GM12878 (cell line): Measurements from ENCODE around the gene DRD1. TPM values are rescaled to one million over a fixed set of nuclear protein-coding genes. Genes with fewer than 3 reads are reported as not detected.

Experiments
- ATAC-seq: fragments of 200-7000 bp; cut with Tn5 transposase; 3 replicates; pipeline ENCODE4 v1.9.1; 2020; ENCODE audit warnings: mild to moderate bottlenecking, moderate library complexity
- BruUV-seq: library from RNA; stranded (reverse); fragments of 400-500 nt; replicated peaks from 2 replicates; lab custom pipeline; 2021; lab: Mats Ljungman, UMichigan
- CTCF ChIA-PET: fragments of 300-600 bp; sonication (Branson Sonifier 250); formaldehyde crosslinking; extraction: SDS; loops from one replicate; lab custom pipeline; 2021; ENCODE audit warnings: inconsistent platforms; lab: Yijun Ruan, JAX
- POLR2A ChIA-PET: fragments of 350-600 bp; formaldehyde crosslinking; extraction: SDS; loops from one replicate; lab custom pipeline; 2021; ENCODE audit warnings: inconsistent platforms; lab: Charles Lee
- RAD21 ChIA-PET: fragments of 300-600 bp; sonication (Branson Sonifier 250); formaldehyde crosslinking; loops from one replicate; lab custom pipeline; 2023; ENCODE audit warnings: antibody characterized with exemption; ENCODE audit not compliant: unreplicated experiment; lab: Charles Lee
- SMC1A ChIA-PET: fragments of 300-600 bp; sonication (Branson Sonifier 250); formaldehyde crosslinking; loops from one replicate; lab custom pipeline; 2023; ENCODE audit not compliant: unreplicated experiment, uncharacterized antibody; lab: Charles Lee
- DNase-seq: peaks from one replicate; pipeline ENCODE4 v3.0.0-alpha.2; 2011; ENCODE audit warnings: low read depth, low spot score
- FAIRE-seq: peaks from 3 replicates; lab custom pipeline; 2011; peaks lifted over from hg19 to GRCh38; lab: Jason Lieb, UNC
- H2AFZ ChIP-seq: 2 replicates; pipeline ENCODE4 v1.6.0; 2011; ENCODE audit warnings: low read depth, low read length, control low read depth; ENCODE audit not compliant: control insufficient read depth
- H3K27ac ChIP-seq: 2 replicates; pipeline ENCODE4 v1.5.1; 2011; ENCODE audit warnings: control low read depth; ENCODE audit not compliant: control insufficient read depth, insufficient read depth
- H3K27me3 ChIP-seq, 2 experiments: replicated peaks in 1 of 2; 2 replicates each; pipeline versions ENCODE4 v1.6.0 to v1.6.1; 2011; ENCODE audit warnings: low read length in 1 of 2; ENCODE audit not compliant: control insufficient read depth in 2 of 2, insufficient read depth in 2 of 2
- H3K36me3 ChIP-seq, 2 experiments: 2 replicates each; pipeline ENCODE4 v1.5.1; 2011; ENCODE audit warnings: low read length in 1 of 2; ENCODE audit not compliant: control insufficient read depth in 2 of 2, insufficient read depth in 2 of 2
- H3K4me1 ChIP-seq: 2 replicates; pipeline ENCODE4 v1.6.1; 2011; ENCODE audit warnings: mild to moderate bottlenecking, low read length, moderate library complexity, mixed read lengths; ENCODE audit not compliant: control insufficient read depth, insufficient read depth
- H3K4me2 ChIP-seq: 2 replicates; pipeline ENCODE4 v1.6.0; 2011; ENCODE audit warnings: control low read depth; ENCODE audit not compliant: control insufficient read depth, insufficient read depth
- H3K4me3 ChIP-seq: fragments of 200-600 bp; sonication (generic); 2 replicates; pipeline ENCODE4 v1.5.1; 2016
- H3K79me2 ChIP-seq: 2 replicates; pipeline ENCODE4 v1.6.0; 2011; ENCODE audit warnings: low read length; ENCODE audit not compliant: control insufficient read depth, insufficient read depth
- H3K9ac ChIP-seq: 2 replicates; pipeline ENCODE4 v1.8.0; 2011; ENCODE audit warnings: low read length, control low read depth, mixed read lengths; ENCODE audit not compliant: control insufficient read depth, insufficient read depth
- H3K9me3 ChIP-seq: replicated peaks from 3 replicates; pipeline ENCODE4 v1.5.1; 2011; ENCODE audit warnings: mild to moderate bottlenecking, low read length; ENCODE audit not compliant: control insufficient read depth, insufficient read depth
- H4K20me1 ChIP-seq: 2 replicates; pipeline ENCODE4 v1.6.0; 2011; ENCODE audit not compliant: control insufficient read depth, insufficient read depth
- BHLHE40 ChIP-seq, 2 experiments: fragments of 450-650 bp in 1 of 2; IDR thresholded peaks; 2 replicates each; pipeline ENCODE4 v1.6.1; 2011 to 2017; ENCODE audit warnings: low read depth in 2 of 2, borderline replicate concordance in 1 of 2, improper control_type of control experiment in 1 of 2, low read length in 1 of 2, mild to moderate bottlenecking in 1 of 2
- BMI1 ChIP-seq: fragments of 450-650 bp; IDR thresholded peaks from 2 replicates; pipeline ENCODE4 v1.6.1; 2016; ENCODE audit warnings: mild to moderate bottlenecking, moderate library complexity, borderline replicate concordance
- CBFB ChIP-seq: IDR thresholded peaks from 2 replicates; pipeline ENCODE4 v1.6.1; 2016; ENCODE audit warnings: antibody characterized with exemption, low read depth
- EGR1 ChIP-seq, 2 experiments: IDR thresholded peaks; 1 replicate in 1 of 2; 2 replicates in 1 of 2; pipeline ENCODE4 v1.6.1; 2011 to 2012; ENCODE audit warnings: low read depth in 2 of 2, low read length in 2 of 2, borderline replicate concordance in 1 of 2, mild to moderate bottlenecking in 1 of 2, moderate library complexity in 1 of 2
- NFIC ChIP-seq: IDR thresholded peaks from 2 replicates; pipeline ENCODE4 v1.6.1; 2012; ENCODE audit warnings: low read depth, mild to moderate bottlenecking, inconsistent platforms, low read length, moderate library complexity
- SIX5 ChIP-seq: IDR thresholded peaks from 2 replicates; pipeline ENCODE4 v1.6.1; 2011; ENCODE audit warnings: mild to moderate bottlenecking, low read depth, low read length, moderate library complexity; ENCODE audit not compliant: severe bottlenecking
- SPI1 ChIP-seq: IDR thresholded peaks from 2 replicates; pipeline ENCODE4 v1.6.1; 2011; ENCODE audit warnings: low read depth, mild to moderate bottlenecking, low read length, moderate library complexity, borderline replicate concordance; ENCODE audit not compliant: insufficient read depth
- SREBF1 ChIP-seq: IDR thresholded peaks from 2 replicates; pipeline ENCODE4 v1.6.1; 2012; ENCODE audit warnings: mild to moderate bottlenecking, low read length
- SREBF2 ChIP-seq: IDR thresholded peaks from 2 replicates; pipeline ENCODE4 v1.6.1; 2012; ENCODE audit warnings: mild to moderate bottlenecking, low read length
- SUPT20H ChIP-seq: IDR thresholded peaks from 2 replicates; pipeline ENCODE4 v1.6.1; 2011; ENCODE audit warnings: low read depth, mild to moderate bottlenecking, low read length, moderate library complexity, borderline replicate concordance; ENCODE audit not compliant: control insufficient read depth
- TCF12 ChIP-seq: IDR thresholded peaks from 2 replicates; pipeline ENCODE4 v1.6.1; 2011; ENCODE audit warnings: low read depth, mild to moderate bottlenecking, low read length
- ZNF622 ChIP-seq: fragments of 450-650 bp; IDR thresholded peaks from 2 replicates; pipeline ENCODE4 v1.6.1; 2017; ENCODE audit warnings: mild to moderate bottlenecking, inconsistent platforms
- ZZZ3 ChIP-seq: IDR thresholded peaks from 2 replicates; pipeline ENCODE4 v1.6.1; 2011; ENCODE audit warnings: low read depth; ENCODE audit not compliant: control insufficient read depth, insufficient read length
- WGBS: methylation state at CpG from one replicate; pipeline ENCODE4 v1.1.6; 2016; ENCODE audit warnings: low lambda C conversion rate; ENCODE audit not compliant: insufficient replicate concordance, insufficient coverage; ENCODE audit errors: missing lambda C conversion rate; 5-methylcytosine and 5-hydroxymethylcytosine counted together
- in situ Hi-C: fragments of 300-500 bp; cut with MboI; formaldehyde crosslinking; loops from 9 replicates; pipeline ENCODE4 v1.14.3; 2018; ENCODE audit warnings: mixed read lengths
- intact Hi-C: fragments of 100-400 bp; cut with micrococcal nuclease; formaldehyde crosslinking; loops from one replicate; pipeline ENCODE4 v1.14.2; 2022; ENCODE audit not compliant: unreplicated experiment
- polyA plus RNA-seq, 11 experiments: library from polyadenylated mRNA; depleted of rRNA in 4 of 11; unstranded in 6 of 11; stranded (reverse) in 5 of 11; fragments of >200 nt; fragmentation: Nextera tagmentation in 4 of 11; fragmentation: Illumina TruSeq in 1 of 11; extraction: Ambion mirVana in 4 of 11; extraction: Trizol in 1 of 11; gene quantifications; 1 replicate in 1 of 11; 2 replicates in 10 of 11; pipeline versions ENCODE4 v1.2.1 to v1.2.3, GENCODE V29; 2011 to 2016; ENCODE audit warnings: inconsistent platforms in 2 of 11, missing spikeins in 2 of 11, low read depth in 1 of 11
- total RNA-seq, 4 experiments: library from RNA; depleted of rRNA in 3 of 4; stranded (reverse); fragments of >200 nt in 3 of 4; fragmentation: Illumina TruSeq in 1 of 4; extraction: Trizol in 1 of 4; gene quantifications; 2 replicates each; pipeline versions ENCODE4 v1.2.1 to v1.2.3, GENCODE V29; 2013 to 2021
- TF ChIP-seq, protein P1 (sequence below): fragments of 450-650 bp; conservative IDR thresholded peaks from 2 replicates; pipeline ENCODE4 v1.6.1; 2017; ENCODE audit warnings: mild to moderate bottlenecking, moderate library complexity
- TF ChIP-seq, protein P2 (sequence below): fragments of 450-650 bp; IDR thresholded peaks from 2 replicates; pipeline ENCODE4 v1.6.1; 2017; ENCODE audit warnings: antibody characterized with exemption, mild to moderate bottlenecking, moderate library complexity
- TF ChIP-seq, protein P3 (sequence below): fragments of 450-650 bp; IDR thresholded peaks from 2 replicates; pipeline ENCODE4 v1.6.1; 2014; ENCODE audit warnings: mild to moderate bottlenecking
- TF ChIP-seq, protein P4 (sequence below): IDR thresholded peaks from 2 replicates; pipeline ENCODE4 v1.6.1; 2012; ENCODE audit warnings: low read depth, low read length, improper control_type of control experiment

Gene DRD1
- total and polyA plus RNA-seq, 10 of the 15 experiments (the other 5 are each of a cell fraction or from before 2014, with no cell fraction given), result not detected

DNA sequence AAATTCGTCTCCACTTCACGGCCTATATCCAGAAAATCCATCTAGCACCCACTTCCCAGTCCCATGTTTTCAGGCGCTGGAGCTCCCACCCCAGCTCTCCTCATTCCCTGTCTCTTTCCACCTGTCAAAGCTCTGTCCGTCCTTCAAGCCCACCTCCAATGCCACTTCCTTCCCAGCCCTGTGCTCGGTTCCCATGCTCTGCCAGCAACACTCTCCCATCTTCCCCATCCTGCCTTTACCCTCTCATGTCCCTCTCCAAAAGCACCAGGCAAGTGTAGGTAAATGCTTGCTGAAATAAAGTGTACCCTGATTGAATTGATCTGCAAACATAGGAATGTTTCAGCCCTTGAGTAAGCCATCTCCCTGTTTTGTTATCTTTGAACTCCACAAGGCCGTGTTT lies 9.2 kb downstream of the DRD1 start (continued):
- TF ChIP-seq ZZZ3 (no peak), SIX5 (no peak), CBFB (no peak), BHLHE40 (IDR thresholded peaks at IDR 0.05; ENCODE audit: borderline replicate concordance in 1 of 2, low read depth in 2 of 2, low read length in 1 of 2) (no peak), SUPT20H (no peak), SPI1 (no peak)
- TF ChIP-seq, protein P1, sequence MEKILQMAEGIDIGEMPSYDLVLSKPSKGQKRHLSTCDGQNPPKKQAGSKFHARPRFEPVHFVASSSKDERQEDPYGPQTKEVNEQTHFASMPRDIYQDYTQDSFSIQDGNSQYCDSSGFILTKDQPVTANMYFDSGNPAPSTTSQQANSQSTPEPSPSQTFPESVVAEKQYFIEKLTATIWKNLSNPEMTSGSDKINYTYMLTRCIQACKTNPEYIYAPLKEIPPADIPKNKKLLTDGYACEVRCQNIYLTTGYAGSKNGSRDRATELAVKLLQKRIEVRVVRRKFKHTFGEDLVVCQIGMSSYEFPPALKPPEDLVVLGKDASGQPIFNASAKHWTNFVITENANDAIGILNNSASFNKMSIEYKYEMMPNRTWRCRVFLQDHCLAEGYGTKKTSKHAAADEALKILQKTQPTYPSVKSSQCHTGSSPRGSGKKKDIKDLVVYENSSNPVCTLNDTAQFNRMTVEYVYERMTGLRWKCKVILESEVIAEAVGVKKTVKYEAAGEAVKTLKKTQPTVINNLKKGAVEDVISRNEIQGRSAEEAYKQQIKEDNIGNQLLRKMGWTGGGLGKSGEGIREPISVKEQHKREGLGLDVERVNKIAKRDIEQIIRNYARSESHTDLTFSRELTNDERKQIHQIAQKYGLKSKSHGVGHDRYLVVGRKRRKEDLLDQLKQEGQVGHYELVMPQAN, result no peak

DNA sequence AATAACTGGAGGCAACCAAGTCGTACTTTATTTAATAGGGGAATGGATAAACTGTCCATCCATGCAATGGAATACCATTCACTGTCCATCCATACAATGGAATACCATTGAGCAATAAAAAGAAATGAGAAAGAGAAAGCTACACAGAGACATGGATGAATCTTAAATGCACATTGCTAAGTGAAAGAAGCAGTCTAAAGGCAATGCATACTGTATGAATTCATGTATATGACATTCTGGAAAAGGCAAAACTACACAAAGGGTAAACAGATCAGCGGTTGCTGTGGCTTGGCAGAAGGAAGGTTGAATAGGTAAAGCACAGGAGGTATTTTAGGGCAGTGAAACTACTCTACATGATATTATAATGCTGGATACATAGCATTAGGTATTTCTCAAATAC lies 16.2 kb downstream of the DRD1 start:
- no peaks in the 10 kb centered on the region; a peak in 1 of 4 replicates for H3K27me3 ChIP-seq
- no TSS peak for BruUV-seq
- H3K79me2 ChIP-seq, result no peaks in the 10 kb centered on the region
- H3K9me3 ChIP-seq, result no peaks in the 10 kb centered on the region
- no peak overlapping the region for H3K9ac ChIP-seq
- no peaks in the 10 kb centered on the region for H3K36me3 ChIP-seq
- WGBS, result 30% methylated on average over 2 of the region's 2 CpGs
- in situ Hi-C loops, result no loop called here
- DNase-seq, result no peak
- no peak for FAIRE-seq
- no peaks in the 10 kb centered on the region for H4K20me1 ChIP-seq
- SMC1A ChIA-PET, result no interaction called here
- intact Hi-C loops, result no loop called here
- H2AFZ ChIP-seq, result no peak overlapping the region
- H3K27ac ChIP-seq, result no peak overlapping the region
- ATAC-seq, result no peak
- POLR2A ChIA-PET, result no interaction called here
- H3K4me1 ChIP-seq, result no peaks in the 10 kb centered on the region
- CTCF ChIA-PET, result no interaction called here
- RAD21 ChIA-PET, result interaction anchor here (0.5 kb wide), 1 partner anchor 25 kb away, joined by 3 read pairs; no protein-coding TSS in a partner anchor
- H3K4me3 ChIP-seq, result no peak overlapping the region
- no peak overlapping the region for H3K4me2 ChIP-seq
- TF ChIP-seq, protein P2, sequence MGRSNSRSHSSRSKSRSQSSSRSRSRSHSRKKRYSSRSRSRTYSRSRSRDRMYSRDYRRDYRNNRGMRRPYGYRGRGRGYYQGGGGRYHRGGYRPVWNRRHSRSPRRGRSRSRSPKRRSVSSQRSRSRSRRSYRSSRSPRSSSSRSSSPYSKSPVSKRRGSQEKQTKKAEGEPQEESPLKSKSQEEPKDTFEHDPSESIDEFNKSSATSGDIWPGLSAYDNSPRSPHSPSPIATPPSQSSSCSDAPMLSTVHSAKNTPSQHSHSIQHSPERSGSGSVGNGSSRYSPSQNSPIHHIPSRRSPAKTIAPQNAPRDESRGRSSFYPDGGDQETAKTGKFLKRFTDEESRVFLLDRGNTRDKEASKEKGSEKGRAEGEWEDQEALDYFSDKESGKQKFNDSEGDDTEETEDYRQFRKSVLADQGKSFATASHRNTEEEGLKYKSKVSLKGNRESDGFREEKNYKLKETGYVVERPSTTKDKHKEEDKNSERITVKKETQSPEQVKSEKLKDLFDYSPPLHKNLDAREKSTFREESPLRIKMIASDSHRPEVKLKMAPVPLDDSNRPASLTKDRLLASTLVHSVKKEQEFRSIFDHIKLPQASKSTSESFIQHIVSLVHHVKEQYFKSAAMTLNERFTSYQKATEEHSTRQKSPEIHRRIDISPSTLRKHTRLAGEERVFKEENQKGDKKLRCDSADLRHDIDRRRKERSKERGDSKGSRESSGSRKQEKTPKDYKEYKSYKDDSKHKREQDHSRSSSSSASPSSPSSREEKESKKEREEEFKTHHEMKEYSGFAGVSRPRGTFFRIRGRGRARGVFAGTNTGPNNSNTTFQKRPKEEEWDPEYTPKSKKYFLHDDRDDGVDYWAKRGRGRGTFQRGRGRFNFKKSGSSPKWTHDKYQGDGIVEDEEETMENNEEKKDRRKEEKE, result no peak
- TF ChIP-seq SREBF2, result no peak
- TF ChIP-seq, protein P3, sequence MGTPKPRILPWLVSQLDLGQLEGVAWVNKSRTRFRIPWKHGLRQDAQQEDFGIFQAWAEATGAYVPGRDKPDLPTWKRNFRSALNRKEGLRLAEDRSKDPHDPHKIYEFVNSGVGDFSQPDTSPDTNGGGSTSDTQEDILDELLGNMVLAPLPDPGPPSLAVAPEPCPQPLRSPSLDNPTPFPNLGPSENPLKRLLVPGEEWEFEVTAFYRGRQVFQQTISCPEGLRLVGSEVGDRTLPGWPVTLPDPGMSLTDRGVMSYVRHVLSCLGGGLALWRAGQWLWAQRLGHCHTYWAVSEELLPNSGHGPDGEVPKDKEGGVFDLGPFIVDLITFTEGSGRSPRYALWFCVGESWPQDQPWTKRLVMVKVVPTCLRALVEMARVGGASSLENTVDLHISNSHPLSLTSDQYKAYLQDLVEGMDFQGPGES, result no peak
- no peak for TF ChIP-seq EGR1 (IDR thresholded peaks at IDR 0.05; ENCODE audit: borderline replicate concordance in 1 of 2, low read depth in 2 of 2, low read length in 2 of 2)
- TF ChIP-seq, protein P4, sequence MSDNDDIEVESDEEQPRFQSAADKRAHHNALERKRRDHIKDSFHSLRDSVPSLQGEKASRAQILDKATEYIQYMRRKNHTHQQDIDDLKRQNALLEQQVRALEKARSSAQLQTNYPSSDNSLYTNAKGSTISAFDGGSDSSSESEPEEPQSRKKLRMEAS, result no peak
- TF ChIP-seq TCF12, result no peak
- TF ChIP-seq BMI1, result no peak
- no peak for TF ChIP-seq ZNF622
- no peak for TF ChIP-seq SREBF1
- no peak for TF ChIP-seq NFIC
- TF ChIP-seq, all 136 proteins: peak for 0
